HepG2 (cell line): ENCODE results near the gene UBE2C. TPM values are rescaled to one million over a fixed set of nuclear protein-coding genes. Genes with fewer than 3 reads are reported as not detected.

Source experiments
- CBX1 ChIP-seq: IDR thresholded peaks from one replicate; pipeline ENCODE4 v1.6.1; 2016; ENCODE audit warnings: antibody characterized with exemption, low read depth
- CENPX ChIP-seq: sonication (generic); formaldehyde crosslinking; IDR thresholded peaks from 2 replicates; pipeline ENCODE4 v1.9.0; 2021; ENCODE audit warnings: mild to moderate bottlenecking, missing genetic modification reagents, moderate library complexity
- CHCHD3 ChIP-seq: sonication (generic); formaldehyde crosslinking; IDR thresholded peaks from 2 replicates; pipeline ENCODE4 v1.8.0; 2022; ENCODE audit warnings: mild to moderate bottlenecking, missing genetic modification reagents, moderate library complexity
- GTF2F1 ChIP-seq: fragments of 150-350 bp; IDR thresholded peaks from 2 replicates; pipeline ENCODE4 v1.6.1; 2014; ENCODE audit warnings: low read length
- HOXA9 ChIP-seq: sonication (generic); formaldehyde crosslinking; IDR thresholded peaks from 2 replicates; pipeline ENCODE4 v1.8.1; 2022; ENCODE audit warnings: missing genetic modification reagents, mild to moderate bottlenecking, moderate library complexity, borderline replicate concordance
- ISX ChIP-seq: sonication (generic); formaldehyde crosslinking; conservative IDR thresholded peaks from 2 replicates; pipeline ENCODE4 v1.5.0; 2020; ENCODE audit warnings: missing genetic modification reagents
- MEF2D ChIP-seq: sonication (generic); formaldehyde crosslinking; IDR thresholded peaks from 2 replicates; pipeline ENCODE4 v1.5.1; 2020; ENCODE audit warnings: mild to moderate bottlenecking, missing genetic modification reagents
- MIXL1 ChIP-seq: IDR thresholded peaks from 2 replicates; pipeline ENCODE4 v1.6.1; 2016
- NFKB2 ChIP-seq: sonication (generic); formaldehyde crosslinking; IDR thresholded peaks from 2 replicates; pipeline ENCODE4 v1.4.0; 2020; ENCODE audit warnings: missing genetic modification reagents, borderline replicate concordance
- NFYC ChIP-seq: IDR thresholded peaks from 2 replicates; pipeline ENCODE4 v1.6.1; 2016; ENCODE audit warnings: missing genetic modification reagents, missing compliant biosample characterization
- NR2F2 ChIP-seq: IDR thresholded peaks from 2 replicates; pipeline ENCODE4 v1.6.1; 2012; ENCODE audit warnings: low read depth, inconsistent platforms, borderline replicate concordance
- PHF21A ChIP-seq: sonication (generic); formaldehyde crosslinking; IDR thresholded peaks from 2 replicates; pipeline ENCODE4 v1.5.0; 2020; ENCODE audit warnings: mild to moderate bottlenecking, missing genetic modification reagents
- RXRA ChIP-seq: sonication (generic); formaldehyde crosslinking; IDR thresholded peaks from 2 replicates; pipeline ENCODE4 v1.5.1; 2020; ENCODE audit warnings: missing genetic modification reagents
- SALL2 ChIP-seq: sonication (generic); formaldehyde crosslinking; IDR thresholded peaks from 2 replicates; pipeline ENCODE4 v1.8.1; 2023; ENCODE audit warnings: mild to moderate bottlenecking, missing genetic modification reagents, inconsistent platforms
- SAP130 ChIP-seq: IDR thresholded peaks from 2 replicates; pipeline ENCODE4 v1.6.1; 2016; ENCODE audit warnings: low read depth
- SMYD3 ChIP-seq: sonication (generic); formaldehyde crosslinking; IDR thresholded peaks from 2 replicates; pipeline ENCODE4 v1.8.1; 2023; ENCODE audit warnings: mild to moderate bottlenecking, missing genetic modification reagents
- SP1 ChIP-seq, 2 experiments: fragments of 450-650 bp in 1 of 2; sonication (generic) in 1 of 2; formaldehyde crosslinking in 1 of 2; IDR thresholded peaks; 2 replicates each; pipeline versions ENCODE4 v1.4.0 to v1.6.1; 2016 to 2020; ENCODE audit warnings: missing genetic modification reagents in 1 of 2
- THYN1 ChIP-seq: sonication (generic); formaldehyde crosslinking; IDR thresholded peaks from 2 replicates; pipeline ENCODE4 v1.8.1; 2023; ENCODE audit warnings: low read depth, mild to moderate bottlenecking, moderate library complexity, missing genetic modification reagents, borderline replicate concordance
- ZFP36L1 ChIP-seq: sonication (generic); formaldehyde crosslinking; IDR thresholded peaks from 2 replicates; pipeline ENCODE4 v1.8.0; 2022; ENCODE audit warnings: mild to moderate bottlenecking, missing genetic modification reagents, moderate library complexity
- ZKSCAN5 ChIP-seq: sonication (generic); formaldehyde crosslinking; IDR thresholded peaks from 2 replicates; pipeline ENCODE4 v1.5.1; 2020; ENCODE audit warnings: mild to moderate bottlenecking, missing genetic modification reagents
- ZKSCAN8 ChIP-seq: IDR thresholded peaks from 2 replicates; pipeline ENCODE4 v1.6.1; 2016; ENCODE audit warnings: borderline replicate concordance, missing genetic modification reagents, missing compliant biosample characterization
- ZMYM3 ChIP-seq: sonication (generic); formaldehyde crosslinking; IDR thresholded peaks from 2 replicates; pipeline ENCODE4 v1.5.1; 2020; ENCODE audit warnings: mild to moderate bottlenecking, missing genetic modification reagents
- ZMYM4 ChIP-seq: sonication (generic); formaldehyde crosslinking; IDR thresholded peaks from 2 replicates; pipeline ENCODE4 v1.8.1; 2023; ENCODE audit warnings: mild to moderate bottlenecking, missing genetic modification reagents
- ZNF124 ChIP-seq: sonication (generic); formaldehyde crosslinking; IDR thresholded peaks from 2 replicates; pipeline ENCODE4 v1.4.0; 2020; ENCODE audit warnings: missing genetic modification reagents
- ZNF225 ChIP-seq: sonication (generic); formaldehyde crosslinking; IDR thresholded peaks from 2 replicates; pipeline ENCODE4 v1.4.0; 2020; ENCODE audit warnings: mild to moderate bottlenecking, missing genetic modification reagents
- ZNF253 ChIP-seq: sonication (generic); formaldehyde crosslinking; IDR thresholded peaks from 2 replicates; pipeline ENCODE4 v1.8.0; 2022; ENCODE audit warnings: mild to moderate bottlenecking, missing genetic modification reagents, borderline replicate concordance
- ZNF350 ChIP-seq: sonication (generic); formaldehyde crosslinking; IDR thresholded peaks from 2 replicates; pipeline ENCODE4 v1.4.0; 2020; ENCODE audit warnings: mild to moderate bottlenecking, low read depth, missing genetic modification reagents, borderline replicate concordance
- ZNF354B ChIP-seq: sonication (generic); formaldehyde crosslinking; IDR thresholded peaks from 2 replicates; pipeline ENCODE4 v1.8.0; 2022; ENCODE audit warnings: mild to moderate bottlenecking, missing genetic modification reagents
- ZNF430 ChIP-seq: sonication (generic); formaldehyde crosslinking; IDR thresholded peaks from 2 replicates; pipeline ENCODE4 v1.9.0; 2021; ENCODE audit warnings: mild to moderate bottlenecking, missing genetic modification reagents
- ZNF501 ChIP-seq: sonication (generic); formaldehyde crosslinking; IDR thresholded peaks from 2 replicates; pipeline ENCODE4 v1.5.1; 2020; ENCODE audit warnings: mild to moderate bottlenecking, moderate library complexity, missing genetic modification reagents
- ZSCAN31 ChIP-seq: sonication (generic); formaldehyde crosslinking; IDR thresholded peaks from 2 replicates; pipeline ENCODE4 v1.5.0; 2020; ENCODE audit warnings: low read depth, mild to moderate bottlenecking, missing genetic modification reagents
- polyA plus RNA-seq, 8 experiments: library from polyadenylated mRNA; depleted of rRNA in 3 of 8; stranded (reverse) in 7 of 8; unstranded in 1 of 8; fragments of >200 nt; fragmentation: Illumina TruSeq in 4 of 8; extraction: Trizol in 4 of 8; gene quantifications; 2 replicates each; pipeline versions ENCODE4 v1.2.1 to v1.2.3, GENCODE V29; 2011 to 2016; ENCODE audit warnings: low read depth in 4 of 8, missing spikeins in 1 of 8, mixed read lengths in 1 of 8; ENCODE audit not compliant: insufficient read depth in 1 of 8
- total RNA-seq, 5 experiments: library from RNA; depleted of rRNA; stranded (reverse); fragments of >200 nt; fragmentation: Illumina TruSeq; extraction: Trizol; gene quantifications; 2 replicates each; pipeline ENCODE4 v1.2.3, GENCODE V29; 2016; ENCODE audit warnings: low read depth in 1 of 5
- TF ChIP-seq, protein P1 (sequence below): sonication (generic); formaldehyde crosslinking; IDR thresholded peaks from 2 replicates; pipeline ENCODE4 v1.4.0; 2020; ENCODE audit warnings: missing genetic modification reagents

Gene UBE2C
- total and polyA plus RNA-seq, 2 of the 13 experiments (the other 11 are each of a cell fraction or from before 2014, with no cell fraction given) = 100 to 123 TPM

DNA sequence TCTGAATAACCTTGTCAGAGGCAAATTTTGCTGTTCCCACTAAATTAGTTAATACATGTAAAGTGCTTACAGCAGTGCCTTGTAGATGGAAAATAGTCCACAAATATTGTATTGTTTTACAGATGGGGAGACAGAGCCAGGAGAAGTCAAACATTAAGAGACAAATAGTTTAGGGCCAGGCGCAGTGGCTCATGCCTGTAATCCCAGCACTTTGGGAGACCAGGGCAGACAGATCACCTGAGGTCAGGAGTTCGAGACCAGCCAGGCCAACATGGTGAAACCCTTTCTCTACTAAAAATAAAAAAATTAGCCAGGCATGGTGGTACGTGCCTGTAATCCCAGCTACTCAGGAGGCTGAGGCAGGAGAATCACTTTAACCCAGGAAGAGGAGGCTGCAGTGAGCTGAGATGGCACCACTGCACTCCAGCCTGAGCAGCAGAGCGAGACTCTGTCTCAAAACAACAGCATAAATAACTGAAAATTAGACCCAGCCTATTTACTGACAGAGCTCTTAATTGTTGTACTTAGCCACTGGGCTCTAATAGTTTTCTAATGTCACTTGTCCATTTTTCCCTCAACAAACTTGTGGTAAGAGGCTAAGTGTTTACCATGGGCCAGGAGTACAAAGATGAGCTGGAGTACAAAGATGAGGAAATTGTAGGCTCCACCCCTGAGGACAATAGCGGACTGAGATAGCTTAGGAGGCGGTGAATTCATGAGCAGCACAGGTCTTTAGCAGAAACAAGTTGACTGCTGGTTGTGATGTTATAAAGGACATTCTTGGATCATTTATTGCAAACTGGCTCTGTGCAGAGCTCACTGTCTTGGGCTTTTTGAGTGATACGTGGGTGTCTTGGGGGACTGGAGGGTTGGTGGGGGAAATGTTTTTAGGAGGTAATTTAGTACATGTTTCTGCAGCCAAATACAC lies 51.4 kb downstream of the UBE2C start (continued):
- peak; percentile 95 for TF ChIP-seq MIXL1 (CRISPR knock-in tag)
- peak; percentile 80 for TF ChIP-seq ZNF124 (CRISPR knock-in tag)
- TF ChIP-seq SP1 (IDR thresholded peaks at IDR 0.05) = no peak
- TF ChIP-seq SP1 (CRISPR knock-in tag; IDR thresholded peaks at IDR 0.05) = peak; percentile 39; the same call in 1 of the 2 replicates
- TF ChIP-seq ZNF350 = peak; percentile 60; the same call in 1 of the 2 replicates
- no peak for TF ChIP-seq SALL2
- no peak for TF ChIP-seq HOXA9 (CRISPR knock-in tag)
- TF ChIP-seq, protein P1, sequence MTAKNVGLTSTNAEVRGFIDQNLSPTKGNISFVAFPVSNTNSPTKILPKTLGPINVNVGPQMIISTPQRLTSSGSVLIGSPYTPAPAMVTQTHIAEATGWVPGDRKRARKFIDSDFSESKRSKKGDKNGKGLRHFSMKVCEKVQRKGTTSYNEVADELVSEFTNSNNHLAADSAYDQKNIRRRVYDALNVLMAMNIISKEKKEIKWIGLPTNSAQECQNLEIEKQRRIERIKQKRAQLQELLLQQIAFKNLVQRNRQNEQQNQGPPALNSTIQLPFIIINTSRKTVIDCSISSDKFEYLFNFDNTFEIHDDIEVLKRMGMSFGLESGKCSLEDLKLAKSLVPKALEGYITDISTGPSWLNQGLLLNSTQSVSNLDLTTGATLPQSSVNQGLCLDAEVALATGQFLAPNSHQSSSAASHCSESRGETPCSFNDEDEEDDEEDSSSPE (CRISPR knock-in tag) = no peak; the same call in 1 of the 2 replicates
- no peak for TF ChIP-seq ZNF225 (CRISPR knock-in tag)
- no peak for TF ChIP-seq THYN1 (CRISPR knock-in tag)
- peak; percentile 83 for TF ChIP-seq SAP130 (CRISPR knock-in tag)
- TF ChIP-seq CHCHD3 (CRISPR knock-in tag) = no peak
- peak; percentile 59; the same call in 1 of the 2 replicates for TF ChIP-seq MEF2D (CRISPR knock-in tag)
- 0 out of 2 replicates have a peak, but pooled peaks have one; percentile 30 for TF ChIP-seq ZSCAN31 (CRISPR knock-in tag)
- no peak for TF ChIP-seq ZNF253 (CRISPR knock-in tag)
- TF ChIP-seq CENPX = no peak
- peak; percentile 35; the same call in 1 of the 2 replicates for TF ChIP-seq ZMYM4 (CRISPR knock-in tag)
- TF ChIP-seq SMYD3 (CRISPR knock-in tag) = no peak
- no peak for TF ChIP-seq GTF2F1
- peak; percentile 27; the same call in 1 of the 2 replicates for TF ChIP-seq NFYC (CRISPR knock-in tag)
- peak; percentile 95 for TF ChIP-seq ZMYM3
- no peak for TF ChIP-seq ZKSCAN5
- peak; percentile 83 for TF ChIP-seq ZKSCAN8 (CRISPR knock-in tag)
- no peak for TF ChIP-seq NR2F2
- no peak for TF ChIP-seq NFKB2 (CRISPR knock-in tag)
- TF ChIP-seq PHF21A = peak; percentile 62; the same call in 1 of the 2 replicates
- no peak for TF ChIP-seq ZNF430 (CRISPR knock-in tag)
- 0 out of 2 replicates have a peak, but pooled peaks have one; percentile 33 for TF ChIP-seq RXRA (CRISPR knock-in tag)
- peak; percentile 57; the same call in 1 of the 2 replicates for TF ChIP-seq ZFP36L1 (CRISPR knock-in tag)
- no peak for TF ChIP-seq ISX (CRISPR knock-in tag)
- TF ChIP-seq ZNF501 (CRISPR knock-in tag) = peak; percentile 51; the same call in 1 of the 2 replicates
- TF ChIP-seq CBX1 = peak; percentile 19
- no peak for TF ChIP-seq ZNF354B
